K562 (cell line): ENCODE data around the gene LRP4. TPM values are rescaled to one million over a fixed set of nuclear protein-coding genes. Genes with fewer than 3 reads are reported as not detected.
A peak's percentile ranks its signal among the peaks of the same experiment; 100 is the strongest.

Experiments
- KLF1 ChIP-seq: fragments of 450-650 bp; IDR thresholded peaks from 2 replicates; pipeline ENCODE4 v1.6.1; 2016; ENCODE audit warnings: missing genetic modification characterization, missing compliant biosample characterization
- TAF9B ChIP-seq: fragments of 450-650 bp; IDR thresholded peaks from 2 replicates; pipeline ENCODE4 v1.6.1; 2018; ENCODE audit warnings: mild to moderate bottlenecking; ENCODE audit not compliant: partially characterized antibody
- polyA plus RNA-seq, 8 experiments: library from polyadenylated mRNA; depleted of rRNA in 4 of 8; stranded (reverse) in 5 of 8; unstranded in 3 of 8; fragments of >200 nt; fragmentation: Nextera tagmentation in 2 of 8; fragmentation: Illumina TruSeq in 1 of 8; extraction: Ambion mirVana in 2 of 8; extraction: Trizol in 1 of 8; gene quantifications; 2 replicates each; pipeline versions ENCODE4 v1.2.1 to v1.2.3, GENCODE V29; 2011 to 2014; ENCODE audit warnings: inconsistent platforms in 1 of 8, missing spikeins in 1 of 8
- total RNA-seq, 7 experiments: library from RNA; depleted of rRNA in 6 of 7; stranded (reverse); fragments of >200 nt in 6 of 7; fragmentation: Illumina TruSeq in 2 of 7; extraction: Trizol in 2 of 7; gene quantifications; 2 replicates each; pipeline versions ENCODE4 v1.2.1 to v1.2.3, GENCODE V29; 2011 to 2021; ENCODE audit warnings: low replicate concordance in 1 of 7
- TF ChIP-seq, protein P1 (sequence below), 2 experiments: fragments of 150-350 bp in 1 of 2; IDR thresholded peaks; 2 replicates each; pipeline ENCODE4 v1.6.1; 2012 to 2016; ENCODE audit warnings: low read depth in 2 of 2, low read length in 2 of 2, mild to moderate bottlenecking in 1 of 2, moderate library complexity in 1 of 2
- TF ChIP-seq, protein P2 (sequence below): fragments of 200-800 bp; sonication (Bioruptor generic); IDR thresholded peaks from 2 replicates; pipeline ENCODE4 v1.6.1; 2016; ENCODE audit warnings: missing genetic modification characterization, missing compliant biosample characterization

Gene LRP4
- total and polyA plus RNA-seq, 9 of the 15 experiments (the other 6 are each of a cell fraction or from before 2014, with no cell fraction given), result 0.04 to 0.54 (median 0.10) TPM

DNA sequence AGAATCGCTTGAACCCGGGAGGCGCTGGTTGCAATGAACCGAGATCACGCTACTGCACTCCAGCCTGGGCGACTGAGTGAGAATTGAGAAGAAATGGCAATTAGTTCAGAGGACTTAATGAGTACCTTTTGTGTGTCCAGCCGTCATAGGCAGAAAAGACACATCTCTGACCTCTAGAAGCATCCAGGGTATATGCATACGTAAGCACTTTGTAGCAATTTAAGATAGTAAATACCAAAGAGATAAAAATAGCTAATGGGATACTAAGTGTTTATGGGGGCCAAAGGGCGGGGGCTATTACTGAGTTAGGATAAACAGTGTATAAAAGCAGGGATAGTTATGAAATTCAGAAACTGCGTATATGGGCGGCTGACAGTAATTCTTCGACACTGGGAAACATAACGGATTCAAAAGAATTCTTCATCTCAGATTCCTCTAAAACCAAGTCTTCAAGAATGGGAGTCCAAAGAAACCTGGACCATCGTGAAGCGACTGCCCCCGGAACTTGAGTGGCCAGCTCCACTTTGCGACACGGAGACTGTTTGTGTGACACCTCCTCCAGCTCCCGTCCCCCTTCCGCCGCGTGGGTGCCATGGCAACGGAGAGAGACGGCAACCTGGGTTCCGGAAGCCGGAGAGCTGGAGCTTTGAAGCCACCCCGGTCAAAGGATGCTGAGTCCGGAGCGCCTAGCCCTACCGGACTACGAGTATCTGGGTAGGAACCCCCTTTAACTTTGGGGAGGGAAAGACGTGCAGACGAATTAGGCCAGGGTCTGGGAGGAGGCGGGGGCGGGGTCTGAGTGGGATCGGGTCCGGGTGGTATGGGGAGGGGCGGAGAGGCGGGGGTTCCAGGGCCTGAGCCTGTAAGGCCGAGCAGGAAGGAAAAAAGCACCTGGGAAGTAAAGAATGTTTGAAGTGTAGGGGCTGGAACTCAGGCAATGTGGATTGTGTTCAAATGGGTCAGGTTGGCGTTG, 18.1 kb upstream of the LRP4 start, which contains the start of gene CSTPP1 (continued):
- TF ChIP-seq, protein P1, sequence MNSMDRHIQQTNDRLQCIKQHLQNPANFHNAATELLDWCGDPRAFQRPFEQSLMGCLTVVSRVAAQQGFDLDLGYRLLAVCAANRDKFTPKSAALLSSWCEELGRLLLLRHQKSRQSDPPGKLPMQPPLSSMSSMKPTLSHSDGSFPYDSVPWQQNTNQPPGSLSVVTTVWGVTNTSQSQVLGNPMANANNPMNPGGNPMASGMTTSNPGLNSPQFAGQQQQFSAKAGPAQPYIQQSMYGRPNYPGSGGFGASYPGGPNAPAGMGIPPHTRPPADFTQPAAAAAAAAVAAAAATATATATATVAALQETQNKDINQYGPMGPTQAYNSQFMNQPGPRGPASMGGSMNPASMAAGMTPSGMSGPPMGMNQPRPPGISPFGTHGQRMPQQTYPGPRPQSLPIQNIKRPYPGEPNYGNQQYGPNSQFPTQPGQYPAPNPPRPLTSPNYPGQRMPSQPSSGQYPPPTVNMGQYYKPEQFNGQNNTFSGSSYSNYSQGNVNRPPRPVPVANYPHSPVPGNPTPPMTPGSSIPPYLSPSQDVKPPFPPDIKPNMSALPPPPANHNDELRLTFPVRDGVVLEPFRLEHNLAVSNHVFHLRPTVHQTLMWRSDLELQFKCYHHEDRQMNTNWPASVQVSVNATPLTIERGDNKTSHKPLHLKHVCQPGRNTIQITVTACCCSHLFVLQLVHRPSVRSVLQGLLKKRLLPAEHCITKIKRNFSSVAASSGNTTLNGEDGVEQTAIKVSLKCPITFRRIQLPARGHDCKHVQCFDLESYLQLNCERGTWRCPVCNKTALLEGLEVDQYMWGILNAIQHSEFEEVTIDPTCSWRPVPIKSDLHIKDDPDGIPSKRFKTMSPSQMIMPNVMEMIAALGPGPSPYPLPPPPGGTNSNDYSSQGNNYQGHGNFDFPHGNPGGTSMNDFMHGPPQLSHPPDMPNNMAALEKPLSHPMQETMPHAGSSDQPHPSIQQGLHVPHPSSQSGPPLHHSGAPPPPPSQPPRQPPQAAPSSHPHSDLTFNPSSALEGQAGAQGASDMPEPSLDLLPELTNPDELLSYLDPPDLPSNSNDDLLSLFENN (IDR thresholded peaks at IDR 0.05; ENCODE audit: low read depth in 2 of 2, low read length in 2 of 2), result peak in 1 of 2 experiments; percentile 42; a peak in 2 of 4 replicates
- TF ChIP-seq TAF9B (peak; percentile 43), KLF1 (tag) (no peak)
- TF ChIP-seq, protein P2, sequence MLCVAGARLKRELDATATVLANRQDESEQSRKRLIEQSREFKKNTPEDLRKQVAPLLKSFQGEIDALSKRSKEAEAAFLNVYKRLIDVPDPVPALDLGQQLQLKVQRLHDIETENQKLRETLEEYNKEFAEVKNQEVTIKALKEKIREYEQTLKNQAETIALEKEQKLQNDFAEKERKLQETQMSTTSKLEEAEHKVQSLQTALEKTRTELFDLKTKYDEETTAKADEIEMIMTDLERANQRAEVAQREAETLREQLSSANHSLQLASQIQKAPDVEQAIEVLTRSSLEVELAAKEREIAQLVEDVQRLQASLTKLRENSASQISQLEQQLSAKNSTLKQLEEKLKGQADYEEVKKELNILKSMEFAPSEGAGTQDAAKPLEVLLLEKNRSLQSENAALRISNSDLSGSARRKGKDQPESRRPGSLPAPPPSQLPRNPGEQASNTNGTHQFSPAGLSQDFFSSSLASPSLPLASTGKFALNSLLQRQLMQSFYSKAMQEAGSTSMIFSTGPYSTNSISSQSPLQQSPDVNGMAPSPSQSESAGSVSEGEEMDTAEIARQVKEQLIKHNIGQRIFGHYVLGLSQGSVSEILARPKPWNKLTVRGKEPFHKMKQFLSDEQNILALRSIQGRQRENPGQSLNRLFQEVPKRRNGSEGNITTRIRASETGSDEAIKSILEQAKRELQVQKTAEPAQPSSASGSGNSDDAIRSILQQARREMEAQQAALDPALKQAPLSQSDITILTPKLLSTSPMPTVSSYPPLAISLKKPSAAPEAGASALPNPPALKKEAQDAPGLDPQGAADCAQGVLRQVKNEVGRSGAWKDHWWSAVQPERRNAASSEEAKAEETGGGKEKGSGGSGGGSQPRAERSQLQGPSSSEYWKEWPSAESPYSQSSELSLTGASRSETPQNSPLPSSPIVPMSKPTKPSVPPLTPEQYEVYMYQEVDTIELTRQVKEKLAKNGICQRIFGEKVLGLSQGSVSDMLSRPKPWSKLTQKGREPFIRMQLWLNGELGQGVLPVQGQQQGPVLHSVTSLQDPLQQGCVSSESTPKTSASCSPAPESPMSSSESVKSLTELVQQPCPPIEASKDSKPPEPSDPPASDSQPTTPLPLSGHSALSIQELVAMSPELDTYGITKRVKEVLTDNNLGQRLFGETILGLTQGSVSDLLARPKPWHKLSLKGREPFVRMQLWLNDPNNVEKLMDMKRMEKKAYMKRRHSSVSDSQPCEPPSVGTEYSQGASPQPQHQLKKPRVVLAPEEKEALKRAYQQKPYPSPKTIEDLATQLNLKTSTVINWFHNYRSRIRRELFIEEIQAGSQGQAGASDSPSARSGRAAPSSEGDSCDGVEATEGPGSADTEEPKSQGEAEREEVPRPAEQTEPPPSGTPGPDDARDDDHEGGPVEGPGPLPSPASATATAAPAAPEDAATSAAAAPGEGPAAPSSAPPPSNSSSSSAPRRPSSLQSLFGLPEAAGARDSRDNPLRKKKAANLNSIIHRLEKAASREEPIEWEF, result no peak
